Duodenal mucosa (tissue), 2 donors: ENCODE measurements around the gene TBX2.

Experiments
- H3K27ac ChIP-seq: one replicate; pipeline ENCODE4 v1.7.0; 2013; ENCODE audit warnings: low read depth, low read length
- H3K27me3 ChIP-seq, 2 donors: one replicate each; pipeline ENCODE4 v1.7.0; 2013; ENCODE audit warnings: low read length in 2 of 2, control low read depth in 1 of 2; ENCODE audit not compliant: insufficient read depth in 2 of 2, control insufficient read depth in 1 of 2
- H3K36me3 ChIP-seq, 2 donors: one replicate each; pipeline ENCODE4 v1.7.0; 2013; ENCODE audit warnings: low read length in 2 of 2, control low read depth in 1 of 2; ENCODE audit not compliant: insufficient read depth in 2 of 2, control insufficient read depth in 1 of 2
- H3K4me1 ChIP-seq, 2 donors: one replicate each; pipeline ENCODE4 v1.7.0; 2013; ENCODE audit warnings: low read length in 2 of 2, control low read depth in 1 of 2; ENCODE audit not compliant: insufficient read depth in 2 of 2, control insufficient read depth in 1 of 2
- H3K4me3 ChIP-seq, 2 donors: one replicate each; pipeline ENCODE4 v1.7.0; 2013; ENCODE audit warnings: low read length in 2 of 2, low read depth in 1 of 2
- H3K9ac ChIP-seq, 2 donors: one replicate each; pipeline ENCODE4 v1.7.0; 2013; ENCODE audit warnings: low read length in 2 of 2, low read depth in 1 of 2
- H3K9me3 ChIP-seq, 2 donors: one replicate each; pipeline ENCODE4 v1.7.0; 2013; ENCODE audit warnings: low read length in 2 of 2, control low read depth in 1 of 2; ENCODE audit not compliant: control insufficient read depth in 1 of 2

TBX2 gene

DNA sequence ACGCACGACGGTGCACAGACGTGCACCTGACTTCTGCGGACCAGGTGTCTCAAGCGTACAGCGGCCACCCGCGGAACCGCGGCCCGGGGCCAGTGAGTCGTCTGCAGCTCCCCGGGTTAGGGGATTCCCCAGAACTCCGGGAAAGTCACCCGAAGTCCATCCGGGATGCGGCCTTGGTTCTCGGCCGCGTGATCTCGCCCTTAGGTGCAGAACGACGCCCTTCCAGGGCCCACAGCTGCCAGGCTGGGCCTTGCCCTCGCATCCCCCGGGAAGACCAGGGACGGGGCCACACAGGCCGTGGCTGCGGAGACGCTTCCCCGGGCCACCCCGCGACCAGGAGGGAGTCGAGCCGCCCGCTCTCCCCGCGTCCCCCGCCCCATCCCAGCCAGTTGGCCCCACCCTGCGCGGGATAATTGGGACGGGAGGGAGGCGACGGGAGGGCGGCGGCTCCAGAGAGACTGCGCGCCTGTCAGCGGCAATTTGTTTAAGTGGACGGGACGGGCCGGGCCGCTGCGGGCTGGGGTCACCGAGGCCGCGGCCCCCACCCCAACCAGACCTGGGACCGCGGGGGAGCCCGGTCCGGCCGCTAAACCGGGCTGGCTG, 3.6 kb upstream of the TBX2 start:
- peak overlapping the region; percentile 70 for H3K27ac ChIP-seq
- no peak overlapping the region for H3K9ac ChIP-seq
- no peak overlapping the region for H3K4me3 ChIP-seq
- peaks cover 39 to 45% of the 10 kb centered on the region in 2 donors for H3K27me3 ChIP-seq
- peaks cover 5 to 12% of the 10 kb centered on the region in 2 donors for H3K4me1 ChIP-seq
- H3K36me3 ChIP-seq = no peaks in the 10 kb centered on the region
- H3K9me3 ChIP-seq = no peaks in the 10 kb centered on the region

DNA sequence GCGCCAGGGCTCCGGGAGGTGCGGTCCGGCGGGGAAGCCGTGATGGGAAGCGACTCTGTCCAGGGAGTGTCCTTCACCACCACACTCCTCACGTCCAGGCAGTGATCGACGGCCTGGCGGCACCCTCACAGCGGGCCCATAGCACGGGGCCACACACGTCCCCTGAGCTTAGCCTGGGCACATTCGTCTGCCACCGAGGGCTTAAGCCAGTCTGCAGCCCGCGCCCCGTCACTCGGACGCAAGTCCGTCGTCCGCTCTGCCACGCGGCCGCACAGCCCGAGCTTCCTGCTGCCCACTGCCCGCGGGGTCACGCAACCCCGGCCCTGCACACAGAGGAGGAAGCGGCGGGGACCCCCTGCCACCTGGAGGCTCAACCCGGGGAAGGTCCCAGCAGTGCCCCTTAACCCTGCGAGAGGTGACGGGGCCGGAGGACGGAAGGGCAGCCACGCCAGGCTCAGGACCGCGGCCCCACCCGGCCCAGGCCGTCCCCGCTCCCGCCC, 3.0 kb upstream of the TBX2 start:
- Histone ChIP-seq H3K9me3 (no peaks in the 10 kb centered on the region), H3K4me3 (peak overlapping the region in 1 of 2 donors; percentile 32), H3K36me3 (no peaks in the 10 kb centered on the region), H3K4me1 (peaks cover 5 to 12% of the 10 kb centered on the region in 2 donors), H3K9ac (peak overlapping the region; percentile 10 to 38), H3K27ac (peak overlapping the region; percentile 70), H3K27me3 (peaks cover 41 to 51% of the 10 kb centered on the region in 2 donors)

GRCh38 chr17:61397086-61397842, 2.4 kb upstream of the TBX2 start:
- H3K27ac ChIP-seq = peak overlapping the region; percentile 70
- H3K9ac ChIP-seq = peak overlapping the region in 1 of 2 donors; percentile 56
- H3K4me3 ChIP-seq = peak overlapping the region; percentile 52 to 61
- no peaks in the 10 kb centered on the region for H3K9me3 ChIP-seq
- peaks cover 5 to 12% of the 10 kb centered on the region in 2 donors for H3K4me1 ChIP-seq
- peaks cover 46 to 56% of the 10 kb centered on the region in 2 donors for H3K27me3 ChIP-seq
- H3K36me3 ChIP-seq = no peaks in the 10 kb centered on the region

DNA sequence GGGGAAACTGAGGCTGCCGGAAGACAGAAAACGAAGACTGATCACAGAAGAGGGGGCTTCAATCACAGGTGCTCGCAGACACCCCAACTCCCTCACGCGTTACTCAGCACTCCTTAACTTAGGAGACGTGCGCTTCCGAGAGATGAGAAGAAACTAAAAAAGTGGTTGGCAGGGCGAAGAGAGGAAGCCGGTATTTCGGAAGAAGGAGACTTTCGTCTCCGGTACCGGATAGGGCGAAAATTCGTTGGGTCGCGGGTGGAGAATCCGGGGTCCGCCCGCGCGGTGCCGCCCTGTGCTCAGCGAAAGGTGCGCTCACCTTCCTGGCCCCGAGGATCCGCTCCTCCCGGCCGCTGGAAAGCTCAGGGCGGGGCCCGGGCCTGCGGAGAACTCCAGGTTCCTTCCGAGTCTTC, 917 bp upstream of the TBX2 start:
- Histone ChIP-seq H3K27me3 (peaks cover 55 to 65% of the 10 kb centered on the region in 2 donors), H3K9ac (peak overlapping the region; percentile 10 to 56)

GRCh38 chr17:61400066-61400716, 548 bp downstream of the TBX2 start:
- H3K27me3 ChIP-seq = peaks cover 67 to 76% of the 10 kb centered on the region in 2 donors
- peaks cover 5 to 12% of the 10 kb centered on the region in 2 donors for H3K4me1 ChIP-seq
- H3K27ac ChIP-seq = peak overlapping the region; percentile 85
- H3K36me3 ChIP-seq = no peaks in the 10 kb centered on the region
- peak overlapping the region in 1 of 2 donors; percentile 60 for H3K4me3 ChIP-seq
- no peaks in the 10 kb centered on the region for H3K9me3 ChIP-seq
- no peak overlapping the region for H3K9ac ChIP-seq

More for the DNA sequence above, 917 bp upstream of the TBX2 start:
- Histone ChIP-seq H3K27ac (peak overlapping the region; percentile 66), H3K9me3 (no peaks in the 10 kb centered on the region), H3K36me3 (no peaks in the 10 kb centered on the region), H3K4me1 (peaks cover 5 to 12% of the 10 kb centered on the region in 2 donors), H3K4me3 (peak overlapping the region; percentile 52 to 61)

DNA sequence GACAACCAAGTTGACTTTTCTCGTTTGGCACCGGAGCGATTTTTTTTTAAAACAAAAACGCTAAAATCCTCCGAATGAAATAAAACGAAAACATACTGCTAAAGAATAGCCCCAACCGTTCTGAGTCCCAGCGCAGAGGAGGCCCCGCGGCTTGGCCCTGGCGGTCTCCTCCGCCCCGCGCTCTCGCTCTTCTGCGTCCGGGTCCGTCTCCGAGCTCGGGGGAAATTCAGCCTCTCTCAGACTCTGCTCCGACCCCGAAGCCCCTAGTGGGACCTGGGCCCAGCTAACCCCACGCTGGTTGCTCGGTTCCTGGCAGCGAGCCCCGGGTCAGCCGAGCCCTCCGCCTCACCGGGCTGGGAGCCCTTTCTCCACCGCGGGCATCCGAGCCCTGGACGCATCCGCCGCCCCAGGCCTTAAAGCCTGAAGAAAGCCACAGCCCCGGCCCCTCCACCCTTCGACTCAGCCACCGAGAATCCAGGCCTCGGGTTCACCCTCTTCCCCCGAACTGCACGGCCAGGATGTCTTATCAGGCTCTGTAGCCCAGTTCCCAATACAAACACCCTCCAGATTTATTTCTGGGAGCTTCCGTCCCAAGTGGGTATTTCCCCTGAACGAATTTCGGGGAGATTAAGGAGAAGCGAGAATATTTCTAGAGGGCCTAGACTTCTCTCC, 1.2 kb downstream of the TBX2 start:
- peaks cover 5 to 12% of the 10 kb centered on the region in 2 donors for H3K4me1 ChIP-seq
- peak overlapping the region; percentile 60 to 61 for H3K4me3 ChIP-seq
- H3K9ac ChIP-seq = peak overlapping the region; percentile 54 to 66
- H3K27ac ChIP-seq = peak overlapping the region; percentile 85
- H3K9me3 ChIP-seq = no peaks in the 10 kb centered on the region
- H3K27me3 ChIP-seq = peaks cover 69 to 75% of the 10 kb centered on the region in 2 donors
- H3K36me3 ChIP-seq = no peaks in the 10 kb centered on the region

DNA sequence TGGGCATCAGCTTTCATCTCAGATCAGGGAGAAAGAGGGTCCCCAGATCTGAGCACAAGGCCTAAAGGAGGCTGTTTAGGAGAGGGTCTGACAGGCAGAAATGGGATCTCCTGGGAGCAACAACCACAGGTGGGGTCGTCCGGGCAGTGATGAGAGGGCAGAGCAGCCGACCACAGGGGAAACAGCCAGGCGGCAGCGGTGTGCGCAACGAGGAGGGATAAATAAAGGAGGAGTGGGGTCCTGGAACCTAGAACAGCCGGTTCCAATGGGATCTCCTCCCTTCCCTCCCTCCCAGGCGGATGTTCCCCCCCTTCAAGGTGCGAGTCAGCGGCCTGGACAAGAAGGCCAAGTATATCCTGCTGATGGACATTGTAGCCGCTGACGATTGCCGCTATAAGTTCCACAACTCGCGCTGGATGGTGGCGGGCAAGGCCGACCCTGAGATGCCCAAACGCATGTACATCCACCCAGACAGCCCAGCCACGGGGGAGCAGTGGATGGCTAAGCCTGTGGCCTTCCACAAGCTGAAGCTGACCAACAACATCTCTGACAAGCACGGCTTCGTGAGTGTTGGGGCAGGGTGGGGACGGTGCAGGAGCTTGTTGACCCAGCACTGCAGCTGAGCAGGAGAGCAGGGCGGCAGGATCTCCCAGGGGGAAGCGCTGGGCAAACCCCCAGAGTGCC, 1.9 kb downstream of the TBX2 start:
- peak overlapping the region; percentile 54 to 66 for H3K9ac ChIP-seq
- H3K4me1 ChIP-seq = peaks cover 5 to 12% of the 10 kb centered on the region in 2 donors
- peak overlapping the region; percentile 85 for H3K27ac ChIP-seq
- no peaks in the 10 kb centered on the region for H3K9me3 ChIP-seq
- H3K36me3 ChIP-seq = no peaks in the 10 kb centered on the region
- peaks cover 70 to 75% of the 10 kb centered on the region in 2 donors for H3K27me3 ChIP-seq
- H3K4me3 ChIP-seq = peak overlapping the region; percentile 60 to 61

DNA sequence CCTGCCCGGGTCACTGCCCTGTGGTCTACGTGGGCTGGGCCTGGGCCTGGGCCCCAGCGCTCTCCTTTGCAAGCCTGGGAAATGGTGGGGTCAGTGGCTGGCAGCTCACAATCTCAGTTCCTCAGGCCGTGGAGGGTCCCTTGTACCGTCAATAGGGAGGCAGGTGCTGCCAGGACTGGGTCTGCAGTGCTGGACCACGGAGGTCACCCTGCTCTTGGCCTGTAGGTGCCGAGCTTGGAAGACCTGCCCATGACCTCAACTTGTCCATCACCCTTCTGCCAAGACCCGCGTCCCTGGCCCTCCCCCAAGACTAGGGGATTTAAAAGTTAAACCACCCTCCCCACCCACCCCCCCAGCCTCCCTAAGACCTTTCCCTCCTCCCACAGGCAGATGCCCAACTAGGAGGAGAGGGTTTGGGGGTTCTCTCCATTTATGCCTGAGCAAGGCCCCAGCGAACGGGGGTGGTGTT, 2.5 kb downstream of the TBX2 start:
- Histone ChIP-seq H3K4me1 (peaks cover 5 to 12% of the 10 kb centered on the region in 2 donors), H3K27ac (peak overlapping the region; percentile 85), H3K9me3 (no peaks in the 10 kb centered on the region), H3K27me3 (peaks cover 69 to 75% of the 10 kb centered on the region in 2 donors), H3K4me3 (peak overlapping the region; percentile 60 to 61), H3K36me3 (no peaks in the 10 kb centered on the region), H3K9ac (peak overlapping the region; percentile 54 to 66)
